Activated naive CD4-positive, alpha-beta T cell treated with Interleukin-2 at 50 U/mL for 16 hours (primary cell): Measurements from ENCODE around the gene ZNF358.

Source experiments
- DNase-seq: peaks from one replicate; pipeline ENCODE4 v3.0.0-alpha.2; 2020

ZNF358 gene

GRCh38 chr19:7564866-7565265, 49.0 kb downstream of the ZNF358 start:
- DNase-seq, result no peak

- DNase-seq, result no peak
Observed at GRCh38 chr19:7565332-7565731, 49.4 kb downstream of the ZNF358 start.
